RWPE2 (cell line): ENCODE measurements around the gene ABCB10.
A peak's percentile ranks its signal among the peaks of the same experiment; 100 is the strongest.
"Not testable (repeated sequence)": the region's sequence is repeated elsewhere in the genome, so short reads cannot be mapped to it uniquely, and the experiment has no call there.

Experiments
- ATAC-seq: fragments of 200-7000 bp; cut with Tn5 transposase; 3 replicates; pipeline ENCODE4 v1.9.1; 2021; ENCODE audit warnings: low read depth
- DNase-seq: peaks from one replicate; pipeline ENCODE4 v3.0.0-alpha.2; 2020; ENCODE audit warnings: low spot score
- H3K27ac ChIP-seq: fragments of 450-650 bp; 2 replicates; pipeline ENCODE4 v1.5.1; 2017; ENCODE audit warnings: mild to moderate bottlenecking; ENCODE audit not compliant: poor library complexity, severe bottlenecking
- H3K27me3 ChIP-seq: fragments of 250-450 bp; sonication (Bioruptor Pico); 2 replicates; pipeline ENCODE4 v1.5.1; 2021; ENCODE audit warnings: mild to moderate bottlenecking, moderate library complexity; ENCODE audit not compliant: insufficient read depth, poor library complexity, severe bottlenecking
- H3K36me3 ChIP-seq: fragments of 250-450 bp; sonication (Bioruptor Pico); 2 replicates; pipeline ENCODE4 v1.5.1; 2020; ENCODE audit warnings: low read depth, mild to moderate bottlenecking, moderate library complexity
- H3K4me1 ChIP-seq: fragments of 250-450 bp; sonication (Bioruptor Pico); 2 replicates; pipeline ENCODE4 v1.5.1; 2021; ENCODE audit warnings: mild to moderate bottlenecking, moderate library complexity; ENCODE audit not compliant: insufficient read depth, poor library complexity, severe bottlenecking
- H3K4me3 ChIP-seq: fragments of 250-450 bp; sonication (Bioruptor Pico); 2 replicates; pipeline ENCODE4 v1.5.1; 2021; ENCODE audit warnings: mild to moderate bottlenecking, moderate library complexity; ENCODE audit not compliant: severe bottlenecking
- H3K9me3 ChIP-seq: fragments of 250-450 bp; sonication (Bioruptor Pico); 2 replicates; pipeline ENCODE4 v1.5.1; 2021; ENCODE audit warnings: mild to moderate bottlenecking, moderate library complexity; ENCODE audit not compliant: severe bottlenecking
- CTCF ChIP-seq: fragments of 450-650 bp; IDR thresholded peaks from one replicate; pipeline ENCODE4 v1.5.1; 2017; ENCODE audit warnings: mild to moderate bottlenecking, moderate library complexity; ENCODE audit not compliant: poor library complexity, severe bottlenecking

Gene ABCB10

GRCh38 chr1:229526695-229527094 is 31.8 kb downstream of the ABCB10 start:
- DNase-seq = no peak
- H3K4me3 ChIP-seq = no peak overlapping the region
- no peaks in the 10 kb centered on the region for H3K36me3 ChIP-seq
- no peak for TF ChIP-seq CTCF
- H3K27ac ChIP-seq = no peak overlapping the region
- H3K9me3 ChIP-seq = no peaks in the 10 kb centered on the region
- H3K4me1 ChIP-seq = no peaks in the 10 kb centered on the region
- H3K27me3 ChIP-seq = no peaks in the 10 kb centered on the region
- no peak for ATAC-seq

- no peak for TF ChIP-seq CTCF
- no peaks in the 10 kb centered on the region; the same call in 1 of the 2 replicates for H3K36me3 ChIP-seq
- H3K4me3 ChIP-seq = no peak overlapping the region
- H3K27me3 ChIP-seq = no peaks in the 10 kb centered on the region
- H3K4me1 ChIP-seq = no peaks in the 10 kb centered on the region
- no peaks in the 10 kb centered on the region for H3K9me3 ChIP-seq
- no peak overlapping the region for H3K27ac ChIP-seq
- DNase-seq = no peak
- no peak for ATAC-seq
Measured at GRCh38 chr1:229523052-229523451, 35.5 kb downstream of the ABCB10 start.

- ATAC-seq = peak; percentile 70; the same call in 2 of the 3 replicates
Measured at GRCh38 chr1:229514578-229515275, 43.8 kb downstream of the ABCB10 start.

GRCh38 chr1:229511625-229512024 is 46.9 kb downstream of the ABCB10 start:
- DNase-seq, H3K36me3 ChIP-seq, H3K4me1 ChIP-seq, ATAC-seq, H3K4me3 ChIP-seq, H3K27me3 ChIP-seq, H3K9me3 ChIP-seq, H3K27ac ChIP-seq: not testable (repeated sequence)

More at GRCh38 chr1:229514578-229515275, 43.8 kb downstream of the ABCB10 start:
- no peaks in the 10 kb centered on the region; the same call in 1 of the 2 replicates for H3K36me3 ChIP-seq
- no peaks in the 10 kb centered on the region for H3K9me3 ChIP-seq
- no peaks in the 10 kb centered on the region for H3K27me3 ChIP-seq
- H3K4me1 ChIP-seq = no peaks in the 10 kb centered on the region
- no peak overlapping the region for H3K27ac ChIP-seq
- DNase-seq = no peak
- H3K4me3 ChIP-seq = no peak overlapping the region
- peak; percentile 59 for TF ChIP-seq CTCF

GRCh38 chr1:229511201-229511600 is 47.3 kb downstream of the ABCB10 start:
- H3K27ac ChIP-seq, H3K36me3 ChIP-seq, H3K4me3 ChIP-seq, ATAC-seq, DNase-seq, H3K27me3 ChIP-seq, H3K9me3 ChIP-seq, H3K4me1 ChIP-seq: not testable (repeated sequence)

- DNase-seq = no peak
- TF ChIP-seq CTCF = no peak
- Histone ChIP-seq H3K27ac (no peak overlapping the region), H3K9me3 (no peaks in the 10 kb centered on the region), H3K36me3 (no peaks in the 10 kb centered on the region), H3K4me3 (no peak overlapping the region), H3K4me1 (no peaks in the 10 kb centered on the region), H3K27me3 (no peaks in the 10 kb centered on the region)
- no peak for ATAC-seq
Measured at GRCh38 chr1:229509576-229509975, 48.9 kb downstream of the ABCB10 start.
